Germinal center (tissue), 1 donor: ENCODE measurements around the gene MS4A1.
A peak's percentile ranks its signal among the peaks of the same experiment; 100 is the strongest.
"Not testable (repeated sequence)": the region's sequence is repeated elsewhere in the genome, so short reads cannot be mapped to it uniquely, and the experiment has no call there.

Experiments
- DNase-seq: peaks from one replicate; pipeline ENCODE4 v3.0.0; 2012; ENCODE audit warnings: mixed read lengths, low spot score

Gene MS4A1

DNA sequence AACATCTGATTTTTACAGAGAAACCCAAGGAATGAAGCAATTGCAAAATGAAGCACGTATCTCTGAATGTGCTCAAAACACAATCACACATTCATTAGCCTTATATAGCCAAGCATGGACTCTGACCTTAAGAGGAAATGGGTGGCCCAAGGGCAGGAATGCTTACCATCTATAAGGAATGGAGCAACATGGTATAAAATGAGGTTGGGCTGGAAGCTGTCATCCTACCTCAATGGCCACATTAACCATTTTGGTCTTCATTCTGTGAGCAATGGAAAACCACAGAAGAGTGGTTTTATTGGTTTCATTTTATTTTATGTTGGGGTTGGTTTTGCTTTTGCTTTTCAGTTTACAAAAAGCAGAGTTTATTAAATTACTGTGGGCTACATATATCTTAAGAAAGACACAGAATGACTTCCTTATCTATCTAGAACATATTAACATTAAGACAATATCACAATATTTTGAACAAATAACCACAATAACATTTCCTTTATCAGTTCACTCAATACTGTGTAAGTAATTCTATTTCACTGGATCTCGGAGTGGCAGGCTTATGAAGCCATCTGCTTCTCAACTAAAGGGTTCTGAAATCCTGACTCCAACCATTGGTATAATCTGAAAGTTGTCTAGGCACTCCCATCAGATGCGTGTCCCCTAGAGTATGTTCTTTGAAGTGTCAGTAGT is 48.7 kb downstream of the MS4A1 start:
- DNase-seq = no peak

DNA sequence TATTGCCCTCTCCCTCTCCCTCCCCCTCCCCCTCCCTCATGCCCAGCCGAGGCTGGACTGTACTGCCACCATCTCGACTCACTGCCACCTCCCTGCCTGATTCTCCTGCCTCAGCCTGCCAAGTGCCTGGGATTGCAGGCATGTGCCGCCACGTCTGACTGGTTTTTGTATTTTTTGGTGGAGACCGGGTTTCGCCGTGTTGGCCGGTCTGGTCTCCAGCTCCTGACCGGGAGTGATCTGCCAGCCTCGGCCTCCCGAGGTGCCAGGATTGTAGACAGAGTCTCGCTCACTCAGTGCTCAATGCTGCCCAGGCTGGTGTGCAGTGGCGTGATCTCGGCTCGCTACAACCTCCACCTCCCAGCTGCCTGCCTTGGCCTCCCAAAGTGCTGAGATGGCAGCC is 54.0 kb downstream of the MS4A1 start:
- not testable (repeated sequence) for DNase-seq

DNA sequence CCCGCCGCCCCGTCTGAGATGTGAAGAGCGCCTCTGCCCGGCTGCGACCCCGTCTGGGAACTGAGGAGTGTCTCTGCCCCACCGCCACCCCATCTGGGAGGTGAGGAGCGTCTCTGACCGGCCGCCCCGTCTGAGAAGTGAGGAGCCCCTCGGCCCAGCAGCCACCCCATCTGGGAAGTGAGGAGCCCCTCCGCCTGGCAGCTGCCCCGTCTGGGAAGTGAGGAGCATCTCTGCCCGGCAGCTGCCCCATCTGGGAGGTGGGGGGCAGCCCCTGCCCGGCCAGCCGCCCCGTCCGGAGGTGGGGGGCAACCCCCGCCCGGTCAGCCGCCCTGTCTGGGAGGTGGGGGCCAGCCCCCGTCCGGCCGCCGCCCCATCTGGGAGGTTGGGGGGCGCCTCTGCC is 54.6 kb downstream of the MS4A1 start:
- DNase-seq = not testable (repeated sequence)

DNA sequence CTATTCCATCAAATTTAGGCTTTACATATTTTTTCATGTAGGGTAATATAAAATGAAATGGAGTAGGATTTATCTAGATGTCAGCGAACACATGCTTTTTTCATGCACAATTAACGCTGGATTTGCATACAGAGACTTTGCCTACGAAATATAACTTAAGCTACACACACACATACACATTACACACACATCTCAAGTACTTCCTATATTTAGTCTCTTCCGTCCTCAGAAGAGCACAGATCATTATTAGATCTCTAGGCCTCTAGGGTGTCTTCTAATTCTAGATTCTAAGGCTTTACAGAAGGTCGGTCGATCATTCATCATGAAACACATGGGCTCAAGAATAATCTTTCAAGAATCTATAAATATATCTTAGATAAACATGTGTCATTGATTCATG is 55.7 kb downstream of the MS4A1 start:
- peak; percentile 42 for DNase-seq

DNA sequence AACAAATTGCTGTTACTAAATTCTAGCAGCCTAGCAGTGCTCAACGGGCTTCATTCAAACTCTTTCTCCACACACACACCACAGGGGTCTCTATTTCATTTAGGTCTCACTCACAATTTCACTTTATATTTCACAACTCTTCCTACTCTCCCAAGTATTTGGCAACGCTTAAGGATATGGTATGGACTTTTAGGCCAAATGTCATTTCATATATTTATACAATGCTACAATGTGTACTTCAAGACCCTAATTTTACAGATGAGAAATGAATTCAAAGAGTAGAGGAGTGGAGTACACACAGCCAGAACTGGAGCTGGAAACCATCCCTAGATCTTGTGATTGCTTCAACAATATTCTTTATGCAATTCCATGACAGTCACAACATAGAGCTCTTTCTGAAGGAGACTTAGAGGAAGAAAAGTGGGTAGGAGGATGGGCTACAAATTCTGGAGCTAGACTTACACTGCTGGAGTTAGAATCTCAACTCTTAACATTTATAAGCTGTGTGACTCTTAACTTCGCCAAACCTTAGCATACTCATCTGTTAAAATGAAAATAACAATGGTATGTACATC is 57.1 kb downstream of the MS4A1 start:
- DNase-seq = no peak

DNA sequence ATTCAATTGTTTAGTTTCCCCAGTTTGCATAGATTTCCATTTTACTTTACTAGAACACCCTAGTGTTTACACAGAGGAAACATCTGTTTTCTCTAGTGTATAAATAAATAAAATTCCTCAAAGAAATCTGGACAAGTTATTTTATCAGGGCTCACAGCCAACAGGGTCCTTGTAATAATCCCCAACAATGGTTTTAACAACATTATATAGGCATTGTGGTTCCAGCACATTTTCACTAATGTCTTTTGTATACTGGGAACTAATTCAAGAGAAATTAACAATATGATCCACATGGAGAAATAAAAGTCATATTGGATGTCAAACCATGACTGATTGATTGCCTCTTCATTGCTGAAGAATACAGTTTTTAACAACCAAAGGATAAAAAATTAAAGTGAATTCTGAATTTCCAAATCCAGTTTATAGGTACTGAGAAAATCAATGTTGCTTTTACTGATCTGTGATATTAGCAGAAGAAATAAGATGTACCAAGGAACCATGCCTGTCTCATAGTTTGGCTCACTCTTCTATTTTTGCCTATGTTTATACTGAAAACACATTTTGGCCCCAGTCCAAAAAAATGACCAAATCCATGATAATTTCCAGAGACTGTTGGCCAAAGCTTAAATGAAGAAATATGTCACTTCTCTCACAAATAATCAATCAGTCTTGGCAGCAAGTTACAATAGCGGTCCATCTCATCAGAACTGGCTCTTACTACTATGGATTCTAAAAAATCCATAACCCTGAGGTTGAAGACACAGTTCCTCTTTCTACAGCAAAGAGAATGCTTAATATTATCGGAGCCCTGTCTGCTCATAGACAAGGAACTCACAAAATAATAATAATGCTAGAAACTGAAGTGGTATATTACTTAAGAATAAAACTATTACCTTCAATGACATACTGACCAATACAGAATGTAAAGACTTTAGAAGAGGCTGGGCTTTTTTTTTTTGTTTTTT is 58.1 kb downstream of the MS4A1 start:
- DNase-seq = no peak

DNA sequence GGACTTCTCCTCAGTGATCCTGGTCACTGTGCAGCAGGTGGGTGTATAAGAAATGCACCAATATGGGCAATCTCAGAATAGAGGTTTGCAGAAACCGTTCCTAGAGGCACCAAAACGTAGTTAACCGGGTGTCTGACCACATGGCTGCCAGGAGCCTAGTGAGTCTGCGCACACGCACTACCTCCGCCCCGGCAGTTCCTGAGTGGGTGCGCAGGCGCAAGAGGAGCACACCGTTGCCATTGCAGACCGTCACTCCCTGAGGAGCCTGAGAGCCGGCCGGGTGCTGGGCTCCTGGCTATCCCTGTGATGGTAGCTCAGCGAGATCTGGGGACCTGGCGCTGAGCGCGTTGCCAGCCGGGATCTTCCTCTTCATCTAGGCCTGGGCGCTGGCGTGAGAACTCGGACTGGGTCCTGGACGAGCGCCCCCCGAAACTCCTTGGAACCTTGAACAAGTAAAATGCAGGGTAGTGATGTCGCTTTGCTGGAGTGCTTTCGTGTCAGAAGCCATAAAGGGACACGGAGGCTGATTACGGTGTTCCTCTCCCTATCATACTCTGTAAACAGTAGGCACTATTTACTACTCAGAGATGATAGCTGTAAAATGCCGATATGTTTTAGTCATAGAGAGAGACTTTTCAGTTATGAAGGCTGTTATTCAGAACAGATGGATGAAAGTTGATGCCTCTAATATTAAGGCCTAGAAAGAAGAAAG is 59.7 kb downstream of the MS4A1 start, which contains the start of gene MS4A13:
Gene MS4A13, plus strand, starts transcription at position 249 of the 712 bp plus-strand sequence. CDS start 2,692 bp downstream, outside the sequence.
- no peak for DNase-seq
